Measurements from ENCODE around the gene SMTN.

DNA sequence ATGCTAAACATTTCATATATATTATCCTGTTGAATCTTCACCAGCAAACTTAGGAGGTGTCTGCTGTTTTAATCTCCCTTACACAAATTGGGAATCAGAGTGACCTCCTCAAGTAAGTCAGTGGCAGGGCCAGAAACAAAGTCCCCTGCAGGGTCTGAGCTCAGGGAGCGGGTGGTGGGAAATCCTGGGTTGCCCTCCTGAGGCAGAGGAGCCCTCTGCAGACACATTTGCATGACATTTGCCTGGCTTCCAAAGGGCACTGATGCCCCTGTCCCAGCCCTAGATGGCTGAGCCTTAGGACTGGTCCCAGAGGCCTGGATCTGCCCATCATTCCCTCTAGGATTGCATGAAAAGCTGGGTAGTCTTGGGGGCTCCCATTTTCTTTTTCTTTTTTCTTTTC, 39.5 kb downstream of the SMTN start:
- TF ChIP-seq, protein P1, sequence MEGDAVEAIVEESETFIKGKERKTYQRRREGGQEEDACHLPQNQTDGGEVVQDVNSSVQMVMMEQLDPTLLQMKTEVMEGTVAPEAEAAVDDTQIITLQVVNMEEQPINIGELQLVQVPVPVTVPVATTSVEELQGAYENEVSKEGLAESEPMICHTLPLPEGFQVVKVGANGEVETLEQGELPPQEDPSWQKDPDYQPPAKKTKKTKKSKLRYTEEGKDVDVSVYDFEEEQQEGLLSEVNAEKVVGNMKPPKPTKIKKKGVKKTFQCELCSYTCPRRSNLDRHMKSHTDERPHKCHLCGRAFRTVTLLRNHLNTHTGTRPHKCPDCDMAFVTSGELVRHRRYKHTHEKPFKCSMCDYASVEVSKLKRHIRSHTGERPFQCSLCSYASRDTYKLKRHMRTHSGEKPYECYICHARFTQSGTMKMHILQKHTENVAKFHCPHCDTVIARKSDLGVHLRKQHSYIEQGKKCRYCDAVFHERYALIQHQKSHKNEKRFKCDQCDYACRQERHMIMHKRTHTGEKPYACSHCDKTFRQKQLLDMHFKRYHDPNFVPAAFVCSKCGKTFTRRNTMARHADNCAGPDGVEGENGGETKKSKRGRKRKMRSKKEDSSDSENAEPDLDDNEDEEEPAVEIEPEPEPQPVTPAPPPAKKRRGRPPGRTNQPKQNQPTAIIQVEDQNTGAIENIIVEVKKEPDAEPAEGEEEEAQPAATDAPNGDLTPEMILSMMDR (IDR thresholded peaks at IDR 0.05) = no peak
- no peak for TF ChIP-seq POLR2A (IDR thresholded peaks at IDR 0.05)

Measured in suprapubic skin (tissue), 3 donors.